Adrenal gland (tissue), 5 donors: ENCODE measurements around the gene TSPEAR.

Source experiments
- POLR2A ChIP-seq, 2 donors: fragments of 450-650 bp; IDR thresholded peaks; one replicate each; pipeline ENCODE4 v1.6.1; 2017; ENCODE audit warnings: antibody characterized with exemption in 2 of 2, mild to moderate bottlenecking in 2 of 2, moderate library complexity in 1 of 2
- TF ChIP-seq, protein P1 (sequence below), 6 experiments: fragments of 450-650 bp in 4 of 6; fragments of 200-600 bp in 2 of 6; sonication (generic) in 1 of 6; IDR thresholded peaks; 1 replicate in 5 of 6; 2 replicates in 1 of 6; pipeline versions ENCODE4 v1.5.1 to v1.8.0; 2016 to 2021; ENCODE audit warnings: antibody characterized with exemption in 6 of 6, mild to moderate bottlenecking in 2 of 6, moderate library complexity in 1 of 6
- donor health status: DM: no; HTN: no; CAD: no.

DNA sequence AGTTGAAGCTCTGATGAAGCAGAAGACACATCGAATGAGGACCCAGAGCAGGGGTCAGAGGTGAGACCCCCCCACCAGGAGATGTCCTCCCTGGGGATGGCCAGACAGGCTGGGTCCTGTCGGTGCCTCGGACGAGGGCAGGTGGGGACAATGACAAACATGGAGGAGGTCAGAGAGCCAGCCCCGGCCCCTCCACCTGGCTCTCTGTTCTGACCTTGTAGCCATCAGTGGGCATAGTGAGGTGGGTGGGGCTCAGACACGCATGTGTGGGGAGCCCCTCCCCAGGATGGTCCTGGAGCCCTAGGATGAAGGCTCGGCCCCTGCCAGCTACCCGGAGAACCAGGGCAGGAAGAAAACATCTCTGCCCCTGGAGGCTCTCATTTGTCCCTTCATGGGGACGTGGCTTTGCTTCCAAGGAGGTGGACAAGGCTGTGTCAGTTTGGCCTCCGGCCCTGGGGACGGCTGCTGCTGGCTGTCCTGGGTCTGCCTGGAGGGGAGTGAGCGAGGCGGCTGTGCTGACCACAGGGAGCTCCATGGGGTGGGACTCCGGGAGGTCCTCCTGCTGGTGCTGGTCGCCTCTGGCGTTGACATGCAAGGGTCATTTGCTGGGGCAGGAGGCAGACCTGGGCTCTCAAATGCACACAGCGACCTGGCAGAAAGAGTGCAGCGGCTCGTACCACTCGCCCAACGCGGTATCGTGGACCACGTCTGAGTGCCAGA is 121.6 kb downstream of the TSPEAR start:
- TF ChIP-seq, protein P1, sequence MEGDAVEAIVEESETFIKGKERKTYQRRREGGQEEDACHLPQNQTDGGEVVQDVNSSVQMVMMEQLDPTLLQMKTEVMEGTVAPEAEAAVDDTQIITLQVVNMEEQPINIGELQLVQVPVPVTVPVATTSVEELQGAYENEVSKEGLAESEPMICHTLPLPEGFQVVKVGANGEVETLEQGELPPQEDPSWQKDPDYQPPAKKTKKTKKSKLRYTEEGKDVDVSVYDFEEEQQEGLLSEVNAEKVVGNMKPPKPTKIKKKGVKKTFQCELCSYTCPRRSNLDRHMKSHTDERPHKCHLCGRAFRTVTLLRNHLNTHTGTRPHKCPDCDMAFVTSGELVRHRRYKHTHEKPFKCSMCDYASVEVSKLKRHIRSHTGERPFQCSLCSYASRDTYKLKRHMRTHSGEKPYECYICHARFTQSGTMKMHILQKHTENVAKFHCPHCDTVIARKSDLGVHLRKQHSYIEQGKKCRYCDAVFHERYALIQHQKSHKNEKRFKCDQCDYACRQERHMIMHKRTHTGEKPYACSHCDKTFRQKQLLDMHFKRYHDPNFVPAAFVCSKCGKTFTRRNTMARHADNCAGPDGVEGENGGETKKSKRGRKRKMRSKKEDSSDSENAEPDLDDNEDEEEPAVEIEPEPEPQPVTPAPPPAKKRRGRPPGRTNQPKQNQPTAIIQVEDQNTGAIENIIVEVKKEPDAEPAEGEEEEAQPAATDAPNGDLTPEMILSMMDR (IDR thresholded peaks at IDR 0.05), result no peak
- TF ChIP-seq POLR2A (IDR thresholded peaks at IDR 0.05), result no peak
